ENCODE data around the gene SLC66A1. TPM values are rescaled to one million over a fixed set of nuclear protein-coding genes. Genes with fewer than 3 reads are reported as not detected.
A peak's percentile ranks its signal among the peaks of the same experiment; 100 is the strongest.
"Not testable (repeated sequence)": the region's sequence is repeated elsewhere in the genome, so short reads cannot be mapped to it uniquely, and the experiment has no call there.

The SLC66A1 gene
- total RNA-seq, result 10 to 100 TPM; 10.6 to 13.1 TPM

- H3K9me3 ChIP-seq, result no peaks in the 10 kb centered on the region
- H3K4me1 ChIP-seq, result peaks cover 18% of the 10 kb centered on the region
- H3K27me3 ChIP-seq, result no peaks in the 10 kb centered on the region
- no peak for TF ChIP-seq CTCF (IDR thresholded peaks at IDR 0.05)
- peak within 1 kb of the TSS; percentile 82 for H3K27ac ChIP-seq
- H3K36me3 ChIP-seq, result no peaks in the 10 kb centered on the region
- peak within 1 kb of the TSS; percentile 76 to 97 for H3K9ac ChIP-seq (ENCODE audit: low read depth in 2 of 2, low read length in 2 of 2)
- H3K4me3 ChIP-seq, result peak within 1 kb of the TSS; percentile 92
- intact Hi-C loops (cut with DNase I), result no loop called here
- peak; percentile 92 for DNase-seq
Measured at GRCh38 chr1:19311931-19312781, at the start of gene SLC66A1, which contains the start of gene AKR7A2. SLC66A1 (plus strand) TSS chr1:19312326; CDS start chr1:19317678, 5,352 bp downstream. AKR7A2 (minus strand) TSS chr1:19312144; CDS start chr1:19312124, 20 bp downstream.

GRCh38 chr1:19262744-19263143, 49.4 kb upstream of the SLC66A1 start:
- Histone ChIP-seq H3K9me3 (no peaks in the 10 kb centered on the region), H3K4me3 (no peak overlapping the region), H3K27me3 (no peaks in the 10 kb centered on the region), H3K4me1 (no peaks in the 10 kb centered on the region), H3K27ac (no peak overlapping the region), H3K36me3 (no peaks in the 10 kb centered on the region), H3K9ac (ENCODE audit: low read depth in 2 of 2, low read length in 2 of 2) (no peak overlapping the region)
- intact Hi-C loops (cut with DNase I), result no loop called here
- TF ChIP-seq CTCF (IDR thresholded peaks at IDR 0.05), result no peak
- DNase-seq, result no peak

- Histone ChIP-seq H3K27me3 (no peaks in the 10 kb centered on the region), H3K36me3 (no peaks in the 10 kb centered on the region), H3K4me3 (no peak overlapping the region), H3K9me3 (no peaks in the 10 kb centered on the region), H3K4me1 (no peaks in the 10 kb centered on the region), H3K9ac (ENCODE audit: low read depth in 2 of 2, low read length in 2 of 2) (no peak overlapping the region), H3K27ac (no peak overlapping the region)
- DNase-seq, result no peak
- intact Hi-C loops (cut with DNase I), result no loop called here
- no peak for TF ChIP-seq CTCF (IDR thresholded peaks at IDR 0.05)
Measured at GRCh38 chr1:19268445-19268844, 43.7 kb upstream of the SLC66A1 start.

GRCh38 chr1:19269427-19270342, 42.4 kb upstream of the SLC66A1 start:
- H3K27me3 ChIP-seq; intact Hi-C loops (cut with DNase I); H3K27ac ChIP-seq; H3K36me3 ChIP-seq; H3K4me3 ChIP-seq; H3K9ac ChIP-seq (ENCODE audit: low read depth in 2 of 2, low read length in 2 of 2); H3K9me3 ChIP-seq; DNase-seq; H3K4me1 ChIP-seq: not testable (repeated sequence)

- H3K9ac ChIP-seq (ENCODE audit: low read depth in 2 of 2, low read length in 2 of 2), result peak overlapping the region in 1 of 2 donors; percentile 4
- intact Hi-C loops (cut with DNase I); H3K27me3 ChIP-seq; H3K36me3 ChIP-seq; H3K4me3 ChIP-seq; H3K4me1 ChIP-seq; H3K9me3 ChIP-seq: not testable (repeated sequence)
- DNase-seq, result peak; percentile 83
- H3K27ac ChIP-seq, result peak overlapping the region; percentile 44
Measured at GRCh38 chr1:19270343-19270730, 41.8 kb upstream of the SLC66A1 start.

GRCh38 chr1:19272064-19272463, 40.1 kb upstream of the SLC66A1 start:
- intact Hi-C loops (cut with DNase I), result no loop called here
- Histone ChIP-seq H3K9ac (ENCODE audit: low read depth in 2 of 2, low read length in 2 of 2) (no peak overlapping the region), H3K36me3 (no peaks in the 10 kb centered on the region), H3K9me3 (no peaks in the 10 kb centered on the region), H3K27me3 (no peaks in the 10 kb centered on the region), H3K4me1 (no peaks in the 10 kb centered on the region), H3K27ac (no peak overlapping the region), H3K4me3 (no peak overlapping the region)
- DNase-seq, result no peak
- TF ChIP-seq CTCF (IDR thresholded peaks at IDR 0.05), result no peak
